Endothelial cell of umbilical vein (primary cell): ENCODE results near the gene PCDH9. TPM values are rescaled to one million over a fixed set of nuclear protein-coding genes. Genes with fewer than 3 reads are reported as not detected.

Source experiments
- BruUV-seq: library from RNA; stranded (reverse); fragments of 400-500 nt; replicated peaks from 2 replicates; lab custom pipeline; 2021; lab: Mats Ljungman, UMichigan
- CTCF ChIA-PET: fragments of 300-600, 350-600 bp; sonication (Branson Sonifier 250); formaldehyde crosslinking; loops from one replicate; lab custom pipeline; 2021; ENCODE audit warnings: antibody characterized with exemption, inconsistent platforms; lab: Charles Lee
- POLR2A ChIA-PET: fragments of 300-600, 350-600 bp; sonication (Branson Sonifier 250); formaldehyde crosslinking; loops from one replicate; lab custom pipeline; 2021; ENCODE audit warnings: antibody characterized with exemption, inconsistent platforms; lab: Charles Lee
- DNase-seq: peaks from one replicate; pipeline ENCODE4 v3.0.0-alpha.2; 2011; ENCODE audit warnings: low read depth, low spot score
- FAIRE-seq: peaks from 2 replicates; lab custom pipeline; 2011; peaks lifted over from hg19 to GRCh38; lab: Jason Lieb, UNC
- H2AFZ ChIP-seq: 2 replicates; pipeline ENCODE4 v1.6.0; 2012; ENCODE audit warnings: low read depth, low read length, control low read depth, inconsistent platforms
- H3K27ac ChIP-seq: 2 replicates; pipeline ENCODE4 v1.5.1; 2011; ENCODE audit warnings: low read depth, mild to moderate bottlenecking, control low read depth, low read length, moderate library complexity; ENCODE audit not compliant: insufficient read depth
- H3K27me3 ChIP-seq, 2 experiments: 2 replicates each; pipeline versions ENCODE4 v1.6.0 to v1.6.1; 2011; ENCODE audit warnings: low read length in 2 of 2, mixed read lengths in 1 of 2; ENCODE audit not compliant: control insufficient read depth in 2 of 2, insufficient read depth in 2 of 2
- H3K36me3 ChIP-seq, 2 experiments: 2 replicates in 1 of 2; 3 replicates in 1 of 2; pipeline ENCODE4 v1.5.1; 2011; ENCODE audit warnings: low read length in 2 of 2, mild to moderate bottlenecking in 1 of 2, moderate library complexity in 1 of 2; ENCODE audit not compliant: control insufficient read depth in 2 of 2, insufficient read depth in 2 of 2; ENCODE audit errors: extremely low read depth in 1 of 2
- H3K4me1 ChIP-seq: 3 replicates; pipeline ENCODE4 v1.5.1; 2011; ENCODE audit warnings: mild to moderate bottlenecking, low read length; ENCODE audit not compliant: control insufficient read depth, insufficient read depth; ENCODE audit errors: extremely low read depth
- H3K4me2 ChIP-seq: 2 replicates; pipeline ENCODE4 v1.6.1; 2011; ENCODE audit warnings: low read length, control low read depth, mixed read lengths; ENCODE audit not compliant: insufficient read depth
- H3K4me3 ChIP-seq, 3 experiments: fragments of 200-600 bp in 1 of 3; sonication (generic), shearing (Covaris generic) in 1 of 3; replicated peaks in 1 of 3; 2 replicates each; pipeline ENCODE4 v1.5.1; 2011 to 2016; ENCODE audit warnings: control low read depth in 3 of 3, low read length in 3 of 3, mild to moderate bottlenecking in 2 of 3, inconsistent platforms in 1 of 3, low read depth in 1 of 3, moderate library complexity in 1 of 3; ENCODE audit not compliant: insufficient read depth in 1 of 3
- H3K79me2 ChIP-seq: 2 replicates; pipeline ENCODE4 v1.6.0; 2012; ENCODE audit warnings: low read length, inconsistent platforms; ENCODE audit not compliant: control insufficient read depth, insufficient read depth
- H3K9ac ChIP-seq: replicated peaks from 2 replicates; pipeline ENCODE3; 2011; ENCODE audit warnings: low read length, control low read depth; ENCODE audit not compliant: insufficient read depth; ENCODE audit errors: extremely low read depth
- H3K9me1 ChIP-seq: replicated peaks from 3 replicates; pipeline ENCODE4 v1.6.0; 2011; ENCODE audit warnings: mild to moderate bottlenecking, low read length; ENCODE audit not compliant: control insufficient read depth, insufficient read depth; ENCODE audit errors: extremely low read depth
- H3K9me3 ChIP-seq: replicated peaks from 2 replicates; pipeline ENCODE4 v1.5.1; 2012; ENCODE audit warnings: low read length, inconsistent platforms; ENCODE audit not compliant: control insufficient read depth, insufficient read depth
- H4K20me1 ChIP-seq: replicated peaks from 2 replicates; pipeline ENCODE3; 2011; ENCODE audit warnings: mild to moderate bottlenecking, low read length; ENCODE audit not compliant: control insufficient read depth, insufficient read depth; ENCODE audit errors: extremely low read depth
- MYC ChIP-seq: IDR thresholded peaks from one replicate; pipeline ENCODE4 v1.6.1; 2011; ENCODE audit warnings: mild to moderate bottlenecking, low read depth, low read length
- POLR2A ChIP-seq: IDR thresholded peaks from 2 replicates; pipeline ENCODE4 v1.6.1; 2012; ENCODE audit warnings: low read depth, mild to moderate bottlenecking, control low read depth, low read length
- dilution Hi-C: fragments of 300-500 bp; cut with MboI; formaldehyde crosslinking; loops from one replicate; pipeline ENCODE4 v1.15.0; 2019; ENCODE audit warnings: low sequenced_read_pairs; ENCODE audit not compliant: extremely low pct_ligation_motif_present
- intact Hi-C: fragments of 100-400 bp; cut with micrococcal nuclease; formaldehyde crosslinking; loops from one replicate; pipeline ENCODE4 v1.10.0; 2022
- polyA plus RNA-seq, 4 experiments: library from polyadenylated mRNA; depleted of rRNA in 3 of 4; stranded (reverse) in 3 of 4; unstranded in 1 of 4; fragments of >200 nt; gene quantifications; 2 replicates each; pipeline versions ENCODE4 v1.2.1 to v1.2.3, GENCODE V29; 2011 to 2012; ENCODE audit warnings: missing spikeins in 1 of 4
- total RNA-seq: library from RNA; stranded (reverse); gene quantifications from 2 replicates; pipeline ENCODE4 v1.2.3, GENCODE V29; 2021

PCDH9 gene
- total and polyA plus RNA-seq, 2 donors (not counting 3 experiments of a cell fraction or from before 2014, with no cell fraction given), result 1.1 to 5.2 TPM

DNA sequence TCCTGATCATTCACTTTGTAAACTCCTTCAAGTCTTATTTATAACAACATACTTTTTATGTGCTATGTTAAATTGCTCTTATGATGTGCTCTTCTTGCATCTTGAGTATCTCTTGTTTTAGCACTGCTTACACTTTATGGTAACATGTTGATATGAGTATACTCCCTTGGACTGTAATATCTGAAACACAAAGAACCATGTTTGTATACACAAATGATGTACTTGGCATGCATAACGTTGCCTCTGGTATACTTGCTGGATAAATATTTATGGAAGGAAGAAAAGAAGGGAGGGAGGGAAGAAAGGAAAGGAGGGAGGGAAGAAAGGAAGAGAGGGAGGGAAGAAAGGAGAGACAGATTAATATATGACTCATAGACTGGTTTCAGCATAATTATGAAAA, 333.2 kb downstream of the PCDH9 start:
- Histone ChIP-seq H2AFZ (no peak overlapping the region), H3K4me3 (no peak overlapping the region), H3K4me1 (no peaks in the 10 kb centered on the region), H3K79me2 (no peaks in the 10 kb centered on the region), H4K20me1 (no peaks in the 10 kb centered on the region), H3K27me3 (no peaks in the 10 kb centered on the region), H3K9me3 (no peaks in the 10 kb centered on the region), H3K4me2 (no peak overlapping the region), H3K27ac (no peak overlapping the region), H3K36me3 (no peaks in the 10 kb centered on the region), H3K9ac (no peak overlapping the region), H3K9me1 (no peaks in the 10 kb centered on the region)
- no TSS peak for BruUV-seq
- DNase-seq, result peak; percentile 2
- intact Hi-C loops, result no loop called here
- ChIA-PET CTCF (no interaction called here), POLR2A (no interaction called here)
- dilution Hi-C loops, result no loop called here
- no peak for TF ChIP-seq MYC
- TF ChIP-seq POLR2A, result no peak
- no peak for FAIRE-seq

DNA sequence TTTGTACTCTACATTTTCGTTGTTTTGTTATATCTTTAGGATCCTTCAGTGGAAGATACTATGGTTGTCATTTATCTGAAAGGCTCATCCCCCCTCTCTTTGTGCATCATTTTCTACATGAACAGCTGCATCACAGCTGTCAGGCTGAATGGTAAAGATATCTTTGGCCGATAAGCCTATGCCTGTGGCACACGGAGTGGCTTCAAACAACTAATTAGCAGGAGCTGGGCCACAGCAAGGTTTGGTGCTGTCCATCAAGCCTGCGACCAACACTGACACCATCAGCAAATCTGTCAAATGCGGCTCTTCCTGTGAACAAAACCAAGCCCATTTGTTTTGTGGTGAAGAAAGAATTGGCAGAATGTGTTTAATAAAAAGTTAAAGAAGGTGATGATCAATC, 334.4 kb downstream of the PCDH9 start:
- DNase-seq (no peak), FAIRE-seq (no peak)
- Histone ChIP-seq H3K4me2 (no peak overlapping the region), H4K20me1 (no peaks in the 10 kb centered on the region), H3K4me1 (no peaks in the 10 kb centered on the region), H3K9me1 (no peaks in the 10 kb centered on the region), H3K9ac (no peak overlapping the region), H3K27me3 (no peaks in the 10 kb centered on the region), H3K9me3 (no peaks in the 10 kb centered on the region), H3K27ac (no peak overlapping the region), H3K36me3 (no peaks in the 10 kb centered on the region), H3K4me3 (no peak overlapping the region), H2AFZ (no peak overlapping the region), H3K79me2 (no peaks in the 10 kb centered on the region)
- intact Hi-C loops, result no loop called here
- dilution Hi-C loops, result no loop called here
- ChIA-PET POLR2A (no interaction called here), CTCF (no interaction called here)
- BruUV-seq, result no TSS peak
- TF ChIP-seq POLR2A, result no peak
